SK-N-SH (cell line): ENCODE measurements around the gene TMEM120B. TPM values are rescaled to one million over a fixed set of nuclear protein-coding genes. Genes with fewer than 3 reads are reported as not detected.

Source experiments
- CTCF ChIA-PET: fragments of 300-600, 350-600 bp; formaldehyde crosslinking; extraction: SDS; loops from one replicate; lab custom pipeline; 2021; lab: Yijun Ruan, JAX
- POLR2A ChIA-PET: fragments of 350-600 bp; sonication (Branson Sonifier 250); formaldehyde crosslinking; extraction: SDS; loops from one replicate; lab custom pipeline; 2020; ENCODE audit warnings: antibody characterized with exemption, inconsistent platforms; lab: Yijun Ruan, JAX
- DNase-seq: peaks from one replicate; pipeline ENCODE4 v3.0.0; 2012
- H2AFZ ChIP-seq: fragments of 200-600 bp; sonication (generic); 2 replicates; pipeline ENCODE4 v1.8.1; 2016; ENCODE audit warnings: antibody characterized with exemption, mild to moderate bottlenecking, low read depth
- H3F3A ChIP-seq: fragments of 200-600 bp; sonication (generic); replicated peaks from 2 replicates; pipeline ENCODE3; 2016; ENCODE audit warnings: antibody characterized with exemption, mild to moderate bottlenecking; ENCODE audit not compliant: insufficient read depth
- H3K27ac ChIP-seq, 2 experiments: fragments of 200-500 bp in 1 of 2; fragments of 200-600 bp in 1 of 2; sonication (Bioruptor generic) in 1 of 2; sonication (generic), shearing (Covaris generic) in 1 of 2; 2 replicates each; pipeline versions ENCODE4 v1.5.1 to v1.6.1; 2014 to 2016; ENCODE audit warnings: low read depth in 2 of 2, inconsistent platforms in 1 of 2, low read length in 1 of 2, mild to moderate bottlenecking in 1 of 2, mixed read lengths in 1 of 2
- H3K27me3 ChIP-seq: fragments of 200-600 bp; sonication (generic), shearing (Covaris generic); 2 replicates; pipeline ENCODE4 v1.6.1; 2016; ENCODE audit warnings: mixed run types; ENCODE audit not compliant: insufficient read depth
- H3K36me3 ChIP-seq, 2 experiments: fragments of 200-500 bp in 1 of 2; fragments of 200-600 bp in 1 of 2; sonication (Bioruptor generic) in 1 of 2; sonication (generic) in 1 of 2; replicated peaks in 1 of 2; 2 replicates each; pipeline versions ENCODE3 to v1.5.1; 2014 to 2016; ENCODE audit warnings: low read length in 1 of 2, mild to moderate bottlenecking in 1 of 2; ENCODE audit not compliant: insufficient read depth in 2 of 2, control insufficient read depth in 1 of 2
- H3K4me1 ChIP-seq, 2 experiments: fragments of 200-500 bp in 1 of 2; fragments of 200-600 bp in 1 of 2; sonication (Bioruptor generic) in 1 of 2; sonication (generic), shearing (Covaris generic) in 1 of 2; 2 replicates each; pipeline versions ENCODE4 v1.5.1 to v1.6.1; 2014 to 2016; ENCODE audit warnings: low read depth in 1 of 2, low read length in 1 of 2, mixed run types in 1 of 2; ENCODE audit not compliant: insufficient read depth in 2 of 2, control insufficient read depth in 1 of 2
- H3K4me2 ChIP-seq: fragments of 200-600 bp; sonication (generic), shearing (Covaris generic); 2 replicates; pipeline ENCODE4 v1.6.1; 2017; ENCODE audit warnings: mixed run types
- H3K4me3 ChIP-seq, 2 experiments: fragments of 200-500 bp in 1 of 2; fragments of 200-600 bp in 1 of 2; sonication (Bioruptor generic) in 1 of 2; sonication (generic), shearing (Covaris generic) in 1 of 2; 2 replicates each; pipeline versions ENCODE4 v1.5.1 to v1.8.1; 2014 to 2016; ENCODE audit warnings: low read depth in 2 of 2, inconsistent platforms in 1 of 2, low read length in 1 of 2, mild to moderate bottlenecking in 1 of 2, mixed read lengths in 1 of 2, moderate library complexity in 1 of 2
- H3K79me2 ChIP-seq: fragments of 200-600 bp; sonication (generic); 2 replicates; pipeline ENCODE4 v1.8.1; 2017; ENCODE audit warnings: mild to moderate bottlenecking; ENCODE audit not compliant: insufficient read depth
- H3K9ac ChIP-seq: fragments of 200-600 bp; sonication (generic); 2 replicates; pipeline ENCODE4 v1.6.1; 2017; ENCODE audit warnings: mixed run types
- H3K9me2 ChIP-seq: fragments of 200-600 bp; sonication (generic); 2 replicates; pipeline ENCODE4 v1.6.1; 2017; ENCODE audit warnings: mixed run types
- H3K9me3 ChIP-seq: fragments of 200-600 bp; sonication (generic); 2 replicates; pipeline ENCODE4 v1.6.1; 2017; ENCODE audit warnings: mixed run types, mild to moderate bottlenecking, moderate library complexity
- H4K20me1 ChIP-seq: fragments of 200-600 bp; sonication (generic); 2 replicates; pipeline ENCODE4 v1.6.1; 2017; ENCODE audit warnings: mild to moderate bottlenecking, mixed run types; ENCODE audit not compliant: insufficient read depth
- CHD2 ChIP-seq: fragments of 150-350 bp; IDR thresholded peaks from 2 replicates; pipeline ENCODE4 v1.6.1; 2018; ENCODE audit warnings: low read length; ENCODE audit not compliant: partially characterized antibody
- ELF1 ChIP-seq: IDR thresholded peaks from 2 replicates; pipeline ENCODE4 v1.4.0; 2012
- EP300 ChIP-seq, 2 experiments: IDR thresholded peaks; 2 replicates each; pipeline versions ENCODE4 v1.4.0 to v1.6.1; 2012; ENCODE audit warnings: borderline replicate concordance in 1 of 2, low read depth in 1 of 2, low read length in 1 of 2
- FOSL2 ChIP-seq: IDR thresholded peaks from 2 replicates; pipeline ENCODE4 v1.4.0; 2012; ENCODE audit warnings: low read depth, mild to moderate bottlenecking, moderate library complexity, borderline replicate concordance
- FOXJ3 ChIP-seq: sonication (generic); formaldehyde crosslinking; IDR thresholded peaks from 2 replicates; pipeline ENCODE4 v1.5.1; 2020; ENCODE audit warnings: mild to moderate bottlenecking, missing genetic modification reagents
- GATA2 ChIP-seq: sonication (generic); formaldehyde crosslinking; IDR thresholded peaks from 2 replicates; pipeline ENCODE4 v1.5.0; 2020; ENCODE audit warnings: mild to moderate bottlenecking, missing genetic modification reagents
- IRF3 ChIP-seq: fragments of 150-350 bp; IDR thresholded peaks from 2 replicates; pipeline ENCODE4 v1.6.1; 2016; ENCODE audit warnings: mild to moderate bottlenecking, low read depth, low read length
- MAX ChIP-seq: IDR thresholded peaks from 2 replicates; pipeline ENCODE4 v1.4.0; 2012; ENCODE audit warnings: low read depth
- MEF2A ChIP-seq: IDR thresholded peaks from 2 replicates; pipeline ENCODE4 v1.4.0; 2012; ENCODE audit warnings: low read depth, borderline replicate concordance
- NFIC ChIP-seq: IDR thresholded peaks from 2 replicates; pipeline ENCODE4 v1.4.0; 2012; ENCODE audit warnings: borderline replicate concordance
- PBX3 ChIP-seq: IDR thresholded peaks from 2 replicates; pipeline ENCODE4; 2012
- RAD21 ChIP-seq: IDR thresholded peaks from 2 replicates; pipeline ENCODE4 v1.6.1; 2012; ENCODE audit warnings: mild to moderate bottlenecking, low read length
- REST ChIP-seq: IDR thresholded peaks from 2 replicates; pipeline ENCODE4 v1.6.1; 2012; ENCODE audit warnings: mild to moderate bottlenecking, low read depth, low read length, moderate library complexity
- RFX5 ChIP-seq: IDR thresholded peaks from 2 replicates; pipeline ENCODE4 v1.6.1; 2012; ENCODE audit warnings: mild to moderate bottlenecking, improper control_type of control experiment, low read length
- RXRA ChIP-seq: IDR thresholded peaks from 2 replicates; pipeline ENCODE4 v1.4.0; 2012; ENCODE audit warnings: low read depth, mild to moderate bottlenecking, borderline replicate concordance
- TAF1 ChIP-seq: IDR thresholded peaks from 2 replicates; pipeline ENCODE4 v1.6.1; 2012; ENCODE audit warnings: low read depth, mild to moderate bottlenecking, low read length, moderate library complexity, borderline replicate concordance
- USF1 ChIP-seq: IDR thresholded peaks from 2 replicates; pipeline ENCODE4 v1.4.0; 2012; ENCODE audit warnings: low read depth, borderline replicate concordance
- USF2 ChIP-seq: fragments of 150-350 bp; IDR thresholded peaks from 2 replicates; pipeline ENCODE4 v1.6.1; 2017; ENCODE audit warnings: antibody characterized with exemption, low read length, low read depth, borderline replicate concordance
- WGBS: methylation state at CpG from one replicate; pipeline ENCODE4 v1.1.6; 2017; ENCODE audit warnings: low lambda C conversion rate; 5-methylcytosine and 5-hydroxymethylcytosine counted together
- polyA plus RNA-seq, 3 experiments: library from polyadenylated mRNA; depleted of rRNA; stranded (reverse); fragments of >200 nt; gene quantifications; 2 replicates each; pipeline ENCODE4 v1.2.3, GENCODE V29; 2012

The TMEM120B gene
- polyA plus RNA-seq, 1 of the 3 experiments (the other 2 are of a cell fraction): 15.4 TPM

- H3K9me3 ChIP-seq: no peaks in the 10 kb centered on the region
- peaks cover 9 to 16% of the 10 kb centered on the region in 2 experiments; a peak in 3 of 4 replicates for H3K4me1 ChIP-seq
- H3K36me3 ChIP-seq: no peaks in the 10 kb centered on the region
- H4K20me1 ChIP-seq: no peaks in the 10 kb centered on the region; the same call in 1 of the 2 replicates
- no peak overlapping the region for H3K9ac ChIP-seq
- ChIA-PET CTCF (interaction anchor here (0.7 to 16.0 kb wide), 5 partner anchors 13 to 237 kb away, joined by 3 to 675 read pairs (median 6); partner anchors contain the start of gene SETD1B), POLR2A (no interaction called here)
- WGBS: 86% methylated on average over 12 of the region's 13 CpGs
- no peak overlapping the region for H3K27ac ChIP-seq
- H3K9me2 ChIP-seq: no peaks in the 10 kb centered on the region
- no peak overlapping the region for H3K4me2 ChIP-seq
- DNase-seq: no peak
- peaks cover 18% of the 10 kb centered on the region for H3F3A ChIP-seq
- no peaks in the 10 kb centered on the region for H3K27me3 ChIP-seq
- TF ChIP-seq RFX5 (no peak), IRF3 (no peak), MEF2A (no peak), EP300 (IDR thresholded peaks at IDR 0.05; ENCODE audit: borderline replicate concordance in 1 of 2, low read depth in 1 of 2, low read length in 1 of 2) (no peak), FOSL2 (no peak), NFIC (no peak), FOXJ3 (CRISPR knock-in tag) (no peak), ELF1 (no peak), PBX3 (no peak), USF2 (no peak), TAF1 (no peak), REST (no peak), USF1 (no peak), GATA2 (no peak), RAD21 (no peak), CHD2 (no peak), RXRA (no peak), MAX (no peak)
- no peak overlapping the region for H3K4me3 ChIP-seq
- H3K79me2 ChIP-seq: no peaks in the 10 kb centered on the region
- H2AFZ ChIP-seq: no peak overlapping the region
Observed at GRCh38 chr12:121789233-121789781, 76.8 kb downstream of the TMEM120B start.
